GM23338 (cell line): Measurements from ENCODE around the gene EIF3K.
A peak's percentile ranks its signal among the peaks of the same experiment; 100 is the strongest.

Source experiments
- CREB1 ChIP-seq: fragments of 250-450 bp; sonication (Bioruptor Pico); IDR thresholded peaks from 2 replicates; pipeline ENCODE4 v1.5.0; 2020; ENCODE audit warnings: low read depth, mild to moderate bottlenecking, moderate library complexity
- CTCF ChIP-seq, 2 experiments: fragments of 200-600 bp in 1 of 2; sonication (generic) in 1 of 2; conservative IDR thresholded peaks; 2 replicates each; pipeline versions ENCODE4 v1.5.1 to v1.6.1; 2016 to 2017; ENCODE audit warnings: antibody characterized with exemption in 2 of 2, low read depth in 2 of 2, mild to moderate bottlenecking in 2 of 2, moderate library complexity in 1 of 2
- EZH2 ChIP-seq: fragments of 200-600 bp; sonication (generic); IDR thresholded peaks from one replicate; pipeline ENCODE4 v1.8.0; 2017; ENCODE audit warnings: antibody characterized with exemption, mild to moderate bottlenecking, low read depth; ENCODE audit not compliant: unreplicated experiment
- EZH2phosphoT487 ChIP-seq: fragments of 200-600 bp; sonication (generic); IDR thresholded peaks from one replicate; pipeline ENCODE4 v1.8.1; 2018; ENCODE audit warnings: antibody characterized with exemption; ENCODE audit not compliant: unreplicated experiment
- JUNB ChIP-seq: IDR thresholded peaks from one replicate; pipeline ENCODE4 v1.6.1; 2016; ENCODE audit warnings: antibody characterized with exemption; ENCODE audit not compliant: unreplicated experiment
- NANOG ChIP-seq: IDR thresholded peaks from 2 replicates; pipeline ENCODE4 v1.6.1; 2016; ENCODE audit warnings: antibody characterized with exemption, borderline replicate concordance
- POLR2AphosphoS5 ChIP-seq: IDR thresholded peaks from 2 replicates; pipeline ENCODE4 v1.6.1; 2016; ENCODE audit warnings: antibody characterized with exemption, low read depth
- REST ChIP-seq: IDR thresholded peaks from one replicate; pipeline ENCODE4 v1.6.1; 2018; ENCODE audit warnings: antibody characterized with exemption; ENCODE audit not compliant: unreplicated experiment
- ZNF331 ChIP-seq: fragments of 250-450 bp; sonication (Bioruptor Pico); IDR thresholded peaks from 2 replicates; pipeline ENCODE4 v1.5.0; 2020; ENCODE audit warnings: low read depth, mild to moderate bottlenecking, moderate library complexity
- TF ChIP-seq, protein P1 (sequence below): fragments of 250-450 bp; sonication (Bioruptor Pico); IDR thresholded peaks from 2 replicates; pipeline ENCODE4 v1.5.0; 2020; ENCODE audit warnings: mild to moderate bottlenecking, moderate library complexity
- TF ChIP-seq, protein P2 (sequence below): IDR thresholded peaks from 2 replicates; pipeline ENCODE4 v1.6.1; 2016; ENCODE audit warnings: antibody characterized with exemption

GRCh38 chr19:38596057-38596981 is 22.7 kb upstream of the EIF3K start:
- peak in 1 of 2 experiments; percentile 22; a peak in 1 of 4 replicates for TF ChIP-seq CTCF (conservative IDR thresholded peaks at IDR 0.05; ENCODE audit: low read depth in 2 of 2)
- no peak for TF ChIP-seq EZH2
- no peak for TF ChIP-seq REST
- TF ChIP-seq, protein P1, sequence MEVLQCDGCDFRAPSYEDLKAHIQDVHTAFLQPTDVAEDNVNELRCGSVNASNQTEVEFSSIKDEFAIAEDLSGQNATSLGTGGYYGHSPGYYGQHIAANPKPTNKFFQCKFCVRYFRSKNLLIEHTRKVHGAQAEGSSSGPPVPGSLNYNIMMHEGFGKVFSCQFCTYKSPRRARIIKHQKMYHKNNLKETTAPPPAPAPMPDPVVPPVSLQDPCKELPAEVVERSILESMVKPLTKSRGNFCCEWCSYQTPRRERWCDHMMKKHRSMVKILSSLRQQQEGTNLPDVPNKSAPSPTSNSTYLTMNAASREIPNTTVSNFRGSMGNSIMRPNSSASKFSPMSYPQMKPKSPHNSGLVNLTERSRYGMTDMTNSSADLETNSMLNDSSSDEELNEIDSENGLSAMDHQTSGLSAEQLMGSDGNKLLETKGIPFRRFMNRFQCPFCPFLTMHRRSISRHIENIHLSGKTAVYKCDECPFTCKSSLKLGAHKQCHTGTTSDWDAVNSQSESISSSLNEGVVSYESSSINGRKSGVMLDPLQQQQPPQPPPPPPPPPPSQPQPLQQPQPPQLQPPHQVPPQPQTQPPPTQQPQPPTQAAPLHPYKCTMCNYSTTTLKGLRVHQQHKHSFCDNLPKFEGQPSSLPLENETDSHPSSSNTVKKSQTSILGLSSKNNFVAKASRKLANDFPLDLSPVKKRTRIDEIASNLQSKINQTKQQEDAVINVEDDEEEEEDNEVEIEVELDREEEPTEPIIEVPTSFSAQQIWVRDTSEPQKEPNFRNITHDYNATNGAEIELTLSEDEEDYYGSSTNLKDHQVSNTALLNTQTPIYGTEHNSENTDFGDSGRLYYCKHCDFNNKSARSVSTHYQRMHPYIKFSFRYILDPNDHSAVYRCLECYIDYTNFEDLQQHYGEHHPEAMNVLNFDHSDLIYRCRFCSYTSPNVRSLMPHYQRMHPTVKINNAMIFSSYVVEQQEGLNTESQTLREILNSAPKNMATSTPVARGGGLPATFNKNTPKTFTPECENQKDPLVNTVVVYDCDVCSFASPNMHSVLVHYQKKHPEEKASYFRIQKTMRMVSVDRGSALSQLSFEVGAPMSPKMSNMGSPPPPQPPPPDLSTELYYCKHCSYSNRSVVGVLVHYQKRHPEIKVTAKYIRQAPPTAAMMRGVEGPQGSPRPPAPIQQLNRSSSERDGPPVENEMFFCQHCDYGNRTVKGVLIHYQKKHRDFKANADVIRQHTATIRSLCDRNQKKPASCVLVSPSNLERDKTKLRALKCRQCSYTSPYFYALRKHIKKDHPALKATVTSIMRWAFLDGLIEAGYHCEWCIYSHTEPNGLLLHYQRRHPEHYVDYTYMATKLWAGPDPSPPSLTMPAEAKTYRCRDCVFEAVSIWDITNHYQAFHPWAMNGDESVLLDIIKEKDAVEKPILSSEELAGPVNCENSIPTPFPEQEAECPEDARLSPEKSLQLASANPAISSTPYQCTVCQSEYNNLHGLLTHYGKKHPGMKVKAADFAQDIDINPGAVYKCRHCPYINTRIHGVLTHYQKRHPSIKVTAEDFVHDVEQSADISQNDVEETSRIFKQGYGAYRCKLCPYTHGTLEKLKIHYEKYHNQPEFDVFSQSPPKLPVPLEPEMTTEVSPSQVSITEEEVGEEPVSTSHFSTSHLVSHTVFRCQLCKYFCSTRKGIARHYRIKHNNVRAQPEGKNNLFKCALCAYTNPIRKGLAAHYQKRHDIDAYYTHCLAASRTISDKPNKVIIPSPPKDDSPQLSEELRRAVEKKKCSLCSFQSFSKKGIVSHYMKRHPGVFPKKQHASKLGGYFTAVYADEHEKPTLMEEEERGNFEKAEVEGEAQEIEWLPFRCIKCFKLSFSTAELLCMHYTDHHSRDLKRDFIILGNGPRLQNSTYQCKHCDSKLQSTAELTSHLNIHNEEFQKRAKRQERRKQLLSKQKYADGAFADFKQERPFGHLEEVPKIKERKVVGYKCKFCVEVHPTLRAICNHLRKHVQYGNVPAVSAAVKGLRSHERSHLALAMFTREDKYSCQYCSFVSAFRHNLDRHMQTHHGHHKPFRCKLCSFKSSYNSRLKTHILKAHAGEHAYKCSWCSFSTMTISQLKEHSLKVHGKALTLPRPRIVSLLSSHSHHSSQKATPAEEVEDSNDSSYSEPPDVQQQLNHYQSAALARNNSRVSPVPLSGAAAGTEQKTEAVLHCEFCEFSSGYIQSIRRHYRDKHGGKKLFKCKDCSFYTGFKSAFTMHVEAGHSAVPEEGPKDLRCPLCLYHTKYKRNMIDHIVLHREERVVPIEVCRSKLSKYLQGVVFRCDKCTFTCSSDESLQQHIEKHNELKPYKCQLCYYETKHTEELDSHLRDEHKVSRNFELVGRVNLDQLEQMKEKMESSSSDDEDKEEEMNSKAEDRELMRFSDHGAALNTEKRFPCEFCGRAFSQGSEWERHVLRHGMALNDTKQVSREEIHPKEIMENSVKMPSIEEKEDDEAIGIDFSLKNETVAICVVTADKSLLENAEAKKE, result no peak
- TF ChIP-seq POLR2AphosphoS5, result peak; percentile 54
- TF ChIP-seq CREB1 (CRISPR knock-in tag), result no peak
- no peak for TF ChIP-seq EZH2phosphoT487
- no peak for TF ChIP-seq JUNB
- no peak for TF ChIP-seq NANOG
- TF ChIP-seq, protein P2, sequence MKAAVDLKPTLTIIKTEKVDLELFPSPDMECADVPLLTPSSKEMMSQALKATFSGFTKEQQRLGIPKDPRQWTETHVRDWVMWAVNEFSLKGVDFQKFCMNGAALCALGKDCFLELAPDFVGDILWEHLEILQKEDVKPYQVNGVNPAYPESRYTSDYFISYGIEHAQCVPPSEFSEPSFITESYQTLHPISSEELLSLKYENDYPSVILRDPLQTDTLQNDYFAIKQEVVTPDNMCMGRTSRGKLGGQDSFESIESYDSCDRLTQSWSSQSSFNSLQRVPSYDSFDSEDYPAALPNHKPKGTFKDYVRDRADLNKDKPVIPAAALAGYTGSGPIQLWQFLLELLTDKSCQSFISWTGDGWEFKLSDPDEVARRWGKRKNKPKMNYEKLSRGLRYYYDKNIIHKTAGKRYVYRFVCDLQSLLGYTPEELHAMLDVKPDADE, result no peak
- no peak for TF ChIP-seq ZNF331 (CRISPR knock-in tag)
